ENCODE data around the gene POLR1G.
A peak's percentile ranks its signal among the peaks of the same experiment; 100 is the strongest.

The POLR1G gene

GRCh38 chr19:45440259-45440638, 33.8 kb downstream of the POLR1G start:
- TF ChIP-seq TOX (CRISPR knock-in tag; IDR thresholded peaks at IDR 0.05; ENCODE audit: borderline replicate concordance) (no peak), CSRNP3 (CRISPR knock-in tag; IDR thresholded peaks at IDR 0.05) (no peak), ZC3H10 (CRISPR knock-in tag; IDR thresholded peaks at IDR 0.05) (no peak), ARNTL (CRISPR knock-in tag; IDR thresholded peaks at IDR 0.05; ENCODE audit: borderline replicate concordance, low read depth) (no peak), SNAI2 (CRISPR knock-in tag; IDR thresholded peaks at IDR 0.05) (no peak)
- ATAC-seq: no peak

DNA sequence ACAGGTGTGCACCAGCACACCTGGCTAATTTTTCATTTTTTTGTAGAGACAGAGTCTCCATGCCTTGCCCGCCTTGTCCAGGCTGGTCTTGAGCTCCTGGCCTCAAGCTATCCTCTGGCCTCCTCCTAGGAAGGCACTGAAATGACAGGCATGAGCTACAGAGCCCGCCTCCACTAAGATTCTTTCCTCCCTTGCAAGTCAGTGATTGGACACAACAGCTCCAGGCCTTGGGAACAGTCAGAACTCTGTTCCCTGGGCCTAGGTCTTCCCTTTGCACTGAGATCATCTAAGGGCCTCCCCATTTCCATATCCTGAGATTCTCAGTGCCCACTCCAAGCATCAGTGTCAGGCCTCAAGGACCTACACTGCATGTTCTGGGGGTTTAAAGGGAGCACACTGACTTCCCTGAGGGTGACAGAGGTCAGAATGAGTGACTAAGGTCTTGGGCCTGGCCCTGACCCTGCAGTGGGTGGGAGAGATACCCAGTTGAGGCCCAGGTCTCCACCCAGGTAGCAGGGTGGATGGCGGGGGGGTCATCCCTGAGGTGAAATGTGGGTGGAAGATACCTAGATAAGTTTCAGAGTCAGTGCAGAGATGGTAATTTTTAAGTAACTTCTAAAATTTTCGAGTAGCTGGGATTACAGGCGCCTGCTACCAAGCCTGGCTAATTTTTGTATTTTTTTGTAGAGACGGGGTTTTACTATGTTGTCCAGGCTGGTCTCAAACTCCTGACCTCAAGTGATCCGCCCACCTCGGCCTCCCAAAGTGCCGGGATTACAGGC, 34.6 kb downstream of the POLR1G start:
- ATAC-seq: peak; percentile 47

GRCh38 chr19:45442408-45442777, 35.9 kb downstream of the POLR1G start:
- ATAC-seq: no peak
- TF ChIP-seq SNAI2 (CRISPR knock-in tag; IDR thresholded peaks at IDR 0.05) (no peak), GLIS3 (CRISPR knock-in tag; IDR thresholded peaks at IDR 0.05) (no peak), ZNF565 (CRISPR knock-in tag; conservative IDR thresholded peaks at IDR 0.05; ENCODE audit: low read depth) (no peak), BACH2 (CRISPR knock-in tag; IDR thresholded peaks at IDR 0.05; ENCODE audit: borderline replicate concordance) (no peak), CREB5 (CRISPR knock-in tag; IDR thresholded peaks at IDR 0.05; ENCODE audit: low read depth) (no peak), CSRNP3 (CRISPR knock-in tag; IDR thresholded peaks at IDR 0.05) (no peak), ARNTL (CRISPR knock-in tag; IDR thresholded peaks at IDR 0.05; ENCODE audit: borderline replicate concordance, low read depth) (no peak)
- TF ChIP-seq, protein P1, sequence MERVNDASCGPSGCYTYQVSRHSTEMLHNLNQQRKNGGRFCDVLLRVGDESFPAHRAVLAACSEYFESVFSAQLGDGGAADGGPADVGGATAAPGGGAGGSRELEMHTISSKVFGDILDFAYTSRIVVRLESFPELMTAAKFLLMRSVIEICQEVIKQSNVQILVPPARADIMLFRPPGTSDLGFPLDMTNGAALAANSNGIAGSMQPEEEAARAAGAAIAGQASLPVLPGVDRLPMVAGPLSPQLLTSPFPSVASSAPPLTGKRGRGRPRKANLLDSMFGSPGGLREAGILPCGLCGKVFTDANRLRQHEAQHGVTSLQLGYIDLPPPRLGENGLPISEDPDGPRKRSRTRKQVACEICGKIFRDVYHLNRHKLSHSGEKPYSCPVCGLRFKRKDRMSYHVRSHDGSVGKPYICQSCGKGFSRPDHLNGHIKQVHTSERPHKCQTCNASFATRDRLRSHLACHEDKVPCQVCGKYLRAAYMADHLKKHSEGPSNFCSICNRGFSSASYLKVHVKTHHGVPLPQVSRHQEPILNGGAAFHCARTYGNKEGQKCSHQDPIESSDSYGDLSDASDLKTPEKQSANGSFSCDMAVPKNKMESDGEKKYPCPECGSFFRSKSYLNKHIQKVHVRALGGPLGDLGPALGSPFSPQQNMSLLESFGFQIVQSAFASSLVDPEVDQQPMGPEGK (CRISPR knock-in tag; IDR thresholded peaks at IDR 0.05; ENCODE audit: borderline replicate concordance): no peak

More for the DNA sequence above, 34.6 kb downstream of the POLR1G start:
- no peak for TF ChIP-seq ESRRG (CRISPR knock-in tag; IDR thresholded peaks at IDR 0.05)
- no peak for TF ChIP-seq ARNTL (CRISPR knock-in tag; IDR thresholded peaks at IDR 0.05; ENCODE audit: borderline replicate concordance, low read depth)
- TF ChIP-seq ZC3H10 (CRISPR knock-in tag; IDR thresholded peaks at IDR 0.05): no peak
- TF ChIP-seq PPARA (CRISPR knock-in tag; IDR thresholded peaks at IDR 0.05; ENCODE audit: borderline replicate concordance): no peak
- TF ChIP-seq, protein P1 (CRISPR knock-in tag; IDR thresholded peaks at IDR 0.05; ENCODE audit: borderline replicate concordance): no peak
- no peak for TF ChIP-seq TCF4 (CRISPR knock-in tag; IDR thresholded peaks at IDR 0.05; ENCODE audit: borderline replicate concordance)
- TF ChIP-seq OSR1 (CRISPR knock-in tag; IDR thresholded peaks at IDR 0.05): no peak
- no peak for TF ChIP-seq CSRNP3 (CRISPR knock-in tag; IDR thresholded peaks at IDR 0.05)
- TF ChIP-seq POU6F1 (CRISPR knock-in tag; IDR thresholded peaks at IDR 0.05; ENCODE audit: borderline replicate concordance, low read depth): no peak
- no peak for TF ChIP-seq TOX (CRISPR knock-in tag; IDR thresholded peaks at IDR 0.05; ENCODE audit: borderline replicate concordance)
- TF ChIP-seq ISL1 (CRISPR knock-in tag; IDR thresholded peaks at IDR 0.05): no peak
- TF ChIP-seq RARB (CRISPR knock-in tag; IDR thresholded peaks at IDR 0.05): no peak
- no peak for TF ChIP-seq CREB5 (CRISPR knock-in tag; IDR thresholded peaks at IDR 0.05; ENCODE audit: low read depth)
- TF ChIP-seq BACH2 (CRISPR knock-in tag; IDR thresholded peaks at IDR 0.05; ENCODE audit: borderline replicate concordance): no peak
- no peak for TF ChIP-seq ZNF565 (CRISPR knock-in tag; conservative IDR thresholded peaks at IDR 0.05; ENCODE audit: low read depth)
- TF ChIP-seq GLIS3 (CRISPR knock-in tag; IDR thresholded peaks at IDR 0.05): no peak
- TF ChIP-seq ZNF70 (CRISPR knock-in tag; IDR thresholded peaks at IDR 0.05): no peak
- no peak for TF ChIP-seq ZFP3 (CRISPR knock-in tag; IDR thresholded peaks at IDR 0.05)
- TF ChIP-seq ZNF8 (CRISPR knock-in tag; IDR thresholded peaks at IDR 0.05): no peak

All from SK-N-SH treated with all-trans-retinoic acid at 6 μM for 48 hours (cell line).